GM12874 (cell line): ENCODE results near the gene CD8B2.

ENCODE experiments used
- TF ChIP-seq, protein P1 (sequence below): IDR thresholded peaks from 2 replicates; pipeline ENCODE4 v1.5.1; 2011; ENCODE audit warnings: low read depth, mild to moderate bottlenecking, control low read depth, low read length, moderate library complexity; ENCODE audit not compliant: insufficient read depth

The CD8B2 gene

DNA sequence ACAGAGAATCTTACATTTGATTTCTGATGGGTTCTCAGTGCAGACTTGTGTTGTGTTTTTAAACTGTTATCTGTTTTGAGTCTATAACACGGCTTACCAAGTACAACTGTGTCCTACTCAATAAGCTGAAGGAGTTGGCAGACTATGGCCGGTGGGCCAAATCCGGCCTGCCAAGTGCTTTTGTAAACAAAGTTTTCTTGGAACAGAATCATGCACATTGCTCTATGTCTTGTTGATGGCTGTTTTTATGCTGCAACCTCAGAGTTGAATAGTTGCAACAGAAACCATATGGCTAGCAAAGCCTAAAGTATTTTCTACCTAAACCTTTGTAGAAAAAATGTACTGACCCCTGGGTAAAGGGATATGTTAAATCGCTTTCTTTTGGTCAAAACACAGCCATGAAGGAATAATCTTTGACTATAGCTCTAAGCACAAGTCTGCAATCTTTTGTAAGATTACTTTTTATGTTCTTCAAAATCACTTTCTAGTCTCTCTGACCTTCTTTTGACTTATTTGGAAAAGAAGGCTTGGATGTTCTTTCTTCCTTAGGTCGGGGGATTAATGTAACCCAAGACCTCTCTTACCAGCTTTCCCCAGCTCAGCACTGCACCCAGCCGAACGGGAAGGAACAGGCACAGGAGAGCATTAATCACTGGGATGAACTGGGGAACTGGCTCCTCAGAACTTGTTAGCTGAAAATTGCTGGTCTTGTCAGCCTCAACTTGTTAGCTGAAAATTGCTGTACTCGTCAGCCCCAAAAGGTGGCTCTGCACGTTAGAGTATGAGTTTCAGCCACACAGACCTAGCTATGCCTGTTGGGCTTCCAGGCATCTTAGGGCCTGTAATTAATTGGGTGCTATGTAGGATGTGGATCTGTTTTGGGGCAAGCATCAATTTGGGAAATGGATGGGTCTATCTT, 75.4 kb downstream of the CD8B2 start:
- TF ChIP-seq, protein P1, sequence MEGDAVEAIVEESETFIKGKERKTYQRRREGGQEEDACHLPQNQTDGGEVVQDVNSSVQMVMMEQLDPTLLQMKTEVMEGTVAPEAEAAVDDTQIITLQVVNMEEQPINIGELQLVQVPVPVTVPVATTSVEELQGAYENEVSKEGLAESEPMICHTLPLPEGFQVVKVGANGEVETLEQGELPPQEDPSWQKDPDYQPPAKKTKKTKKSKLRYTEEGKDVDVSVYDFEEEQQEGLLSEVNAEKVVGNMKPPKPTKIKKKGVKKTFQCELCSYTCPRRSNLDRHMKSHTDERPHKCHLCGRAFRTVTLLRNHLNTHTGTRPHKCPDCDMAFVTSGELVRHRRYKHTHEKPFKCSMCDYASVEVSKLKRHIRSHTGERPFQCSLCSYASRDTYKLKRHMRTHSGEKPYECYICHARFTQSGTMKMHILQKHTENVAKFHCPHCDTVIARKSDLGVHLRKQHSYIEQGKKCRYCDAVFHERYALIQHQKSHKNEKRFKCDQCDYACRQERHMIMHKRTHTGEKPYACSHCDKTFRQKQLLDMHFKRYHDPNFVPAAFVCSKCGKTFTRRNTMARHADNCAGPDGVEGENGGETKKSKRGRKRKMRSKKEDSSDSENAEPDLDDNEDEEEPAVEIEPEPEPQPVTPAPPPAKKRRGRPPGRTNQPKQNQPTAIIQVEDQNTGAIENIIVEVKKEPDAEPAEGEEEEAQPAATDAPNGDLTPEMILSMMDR = no peak

DNA sequence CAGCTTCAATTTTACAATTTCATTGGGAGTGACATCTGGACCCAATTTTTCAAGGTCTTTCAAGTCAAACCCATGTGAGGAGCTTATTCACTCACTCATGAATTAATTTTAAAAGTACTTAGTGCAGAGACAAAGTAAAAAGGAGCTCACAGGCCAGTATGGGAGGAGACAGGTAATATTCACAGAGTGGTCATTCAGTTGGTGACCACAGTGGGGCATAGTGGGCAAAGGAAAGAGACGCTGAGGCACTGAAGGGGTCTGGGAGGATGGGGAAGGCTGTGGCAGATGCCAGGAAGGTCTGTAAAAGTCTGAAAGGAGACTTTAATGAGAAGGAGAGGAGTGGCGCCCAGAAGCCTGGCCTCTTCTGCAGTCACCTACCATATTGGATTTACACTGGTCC, 76.0 kb downstream of the CD8B2 start:
- TF ChIP-seq, protein P1 = no peak

- TF ChIP-seq, protein P1 = no peak
These were observed 78.4 kb downstream of the CD8B2 start for GRCh38 chr2:106565599-106565998.

DNA sequence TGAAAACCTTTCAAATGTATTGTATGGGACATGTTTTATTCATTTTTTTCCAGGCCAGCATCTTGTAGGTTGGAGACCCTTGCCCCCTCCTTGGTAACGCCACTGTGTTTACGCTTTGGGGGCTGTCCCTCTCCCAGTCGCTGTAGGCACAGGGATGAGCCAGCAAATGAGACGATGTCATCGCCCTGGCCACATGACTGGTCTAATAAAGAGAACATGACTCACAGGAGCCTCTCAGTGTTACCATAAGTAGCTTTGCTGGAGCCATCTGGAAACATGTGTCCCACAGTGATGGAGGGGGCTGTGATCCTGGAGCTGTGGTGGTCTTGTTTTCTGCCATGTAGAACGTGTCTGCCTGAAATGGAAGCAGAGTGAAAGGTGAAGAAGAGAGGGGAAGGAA, 78.9 kb downstream of the CD8B2 start:
- TF ChIP-seq, protein P1 = no peak

GRCh38 chr2:106570316-106570715, 83.2 kb downstream of the CD8B2 start:
- TF ChIP-seq, protein P1 = no peak
